GM19455 (cell line): ENCODE results near the gene EIF5A2.
"Not testable (repeated sequence)": the region's sequence is repeated elsewhere in the genome, so short reads cannot be mapped to it uniquely, and the experiment has no call there.

ENCODE experiments used
- ATAC-seq: cut with Tn5 transposase; IDR thresholded peaks from one replicate; pipeline ENCODE4 v1.9.1; 2021; ENCODE audit not compliant: unreplicated experiment

Gene EIF5A2

DNA sequence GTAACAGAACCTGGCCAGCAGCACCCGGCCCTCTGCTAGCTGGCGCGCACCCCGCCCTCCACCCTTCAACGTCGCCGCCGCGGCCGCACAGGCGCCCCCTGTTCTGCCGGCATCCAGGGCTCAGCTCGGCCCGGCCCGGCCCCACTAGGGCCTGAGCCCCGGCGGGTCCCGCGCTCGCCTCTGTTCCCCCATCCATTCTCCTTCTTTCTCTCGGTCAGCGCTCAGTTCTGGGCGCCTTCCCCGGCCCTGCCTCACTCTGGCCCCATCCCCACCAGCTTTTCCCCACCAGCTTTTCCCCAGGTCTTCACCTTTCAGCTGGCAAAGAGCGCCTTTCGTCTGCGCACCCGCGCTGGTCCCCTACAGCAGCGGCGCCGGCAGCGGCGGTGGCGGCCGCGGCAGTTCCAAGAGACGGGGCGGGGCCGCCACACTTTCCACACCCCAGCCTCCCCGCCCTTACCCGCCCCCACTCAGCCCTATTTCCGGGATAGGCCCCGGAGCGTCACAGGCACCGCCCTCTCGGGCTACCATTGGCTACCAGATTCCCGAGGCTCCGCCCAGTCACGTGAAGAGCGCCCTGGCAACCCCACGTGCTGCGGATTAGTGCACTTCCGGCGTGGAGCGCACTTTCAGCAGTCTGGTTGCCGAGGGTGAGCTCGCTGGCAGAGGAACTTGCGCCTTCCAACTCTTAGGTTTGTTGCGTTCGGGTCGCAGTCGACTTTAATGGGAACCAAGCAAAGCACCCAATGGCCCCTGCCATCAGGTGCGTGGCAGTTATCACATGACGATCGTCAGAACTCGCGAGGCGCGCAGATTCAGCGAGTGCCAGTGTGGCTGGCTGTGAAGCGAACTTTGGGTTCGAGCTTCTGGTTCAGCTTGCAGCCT is at the start of gene EIF5A2:
Gene EIF5A2 (minus strand): TSS at position 403 of the 882 bp plus-strand sequence. CDS start 831 bp downstream, outside the sequence.
- ATAC-seq, result peak; percentile 94

DNA sequence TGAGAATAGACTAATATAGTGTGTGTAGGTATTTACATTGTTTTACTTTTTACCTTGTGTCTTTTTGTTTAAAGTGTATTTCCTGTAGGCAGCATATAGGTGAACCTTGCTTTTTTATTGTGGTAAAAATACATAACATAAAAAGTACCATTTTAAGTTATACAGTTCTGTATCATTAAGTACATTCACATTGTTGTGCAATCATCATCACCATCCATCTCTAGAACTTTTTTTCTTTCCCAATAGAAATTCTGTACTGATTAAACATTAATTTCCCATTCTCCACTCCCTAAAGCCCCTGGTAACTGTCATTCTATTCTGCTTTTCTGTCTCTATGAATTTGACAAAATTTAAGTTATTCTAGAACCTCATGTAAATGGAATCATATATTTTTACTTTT is 48.2 kb upstream of the EIF5A2 start:
- ATAC-seq, result no peak

DNA sequence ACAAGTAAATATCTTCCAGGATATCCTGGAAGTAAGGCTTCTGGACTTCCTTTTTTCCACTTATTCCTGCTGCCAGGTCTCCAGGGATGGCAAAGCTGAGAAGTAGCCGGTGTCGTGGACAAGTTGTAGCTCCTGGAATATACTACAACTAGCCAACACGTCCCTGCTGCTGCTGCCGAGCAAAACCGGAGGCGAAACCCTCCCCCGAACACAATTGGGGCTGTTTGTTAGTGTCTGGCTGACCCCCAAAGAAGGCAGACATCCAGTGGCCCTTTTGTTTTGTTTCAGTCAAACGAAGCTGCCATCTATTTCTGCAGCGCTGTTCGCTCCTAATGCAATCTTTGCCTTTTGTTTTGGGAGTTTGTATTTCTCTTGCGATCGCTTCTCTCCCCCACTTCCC is 45.3 kb upstream of the EIF5A2 start:
- no peak for ATAC-seq

DNA sequence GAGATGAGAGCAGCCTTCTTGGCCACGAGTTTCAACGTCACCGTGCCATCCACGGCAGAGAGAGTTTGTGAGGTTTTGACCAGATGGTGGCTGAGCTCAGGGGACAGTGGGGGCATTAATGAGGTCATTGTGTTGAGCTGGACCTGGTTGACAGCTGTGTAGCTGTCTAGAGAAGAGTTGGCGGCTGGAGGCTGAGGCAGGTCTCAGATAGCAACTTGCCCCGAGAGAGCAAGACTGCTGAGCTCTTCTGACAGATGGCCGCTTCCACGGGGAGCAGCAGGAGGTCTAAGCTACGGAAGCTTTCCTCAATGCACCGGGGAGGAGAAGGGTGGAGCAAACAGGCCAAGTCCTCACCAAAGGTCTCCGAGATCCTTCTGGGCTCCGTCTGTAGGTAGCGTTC is 44.8 kb upstream of the EIF5A2 start:
- no peak for ATAC-seq

DNA sequence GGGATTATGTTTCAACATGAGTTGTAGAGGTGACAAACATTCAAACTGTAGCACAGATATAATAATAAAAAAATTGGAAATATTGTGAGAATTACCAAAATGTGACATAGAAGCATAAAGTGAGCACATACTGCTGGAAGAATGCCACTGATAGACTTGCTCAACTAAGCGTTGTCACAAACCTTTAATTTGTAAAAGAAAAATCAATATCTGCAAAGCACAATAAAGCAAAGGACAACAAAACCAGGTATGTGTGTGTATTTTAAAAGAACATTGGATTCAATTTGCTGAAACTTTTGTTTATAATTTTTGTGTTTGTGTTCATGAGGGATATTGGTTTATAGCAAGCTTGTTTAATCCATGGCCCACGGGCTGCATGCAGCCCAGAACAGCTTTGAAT is 40.8 kb upstream of the EIF5A2 start:
- no peak for ATAC-seq

DNA sequence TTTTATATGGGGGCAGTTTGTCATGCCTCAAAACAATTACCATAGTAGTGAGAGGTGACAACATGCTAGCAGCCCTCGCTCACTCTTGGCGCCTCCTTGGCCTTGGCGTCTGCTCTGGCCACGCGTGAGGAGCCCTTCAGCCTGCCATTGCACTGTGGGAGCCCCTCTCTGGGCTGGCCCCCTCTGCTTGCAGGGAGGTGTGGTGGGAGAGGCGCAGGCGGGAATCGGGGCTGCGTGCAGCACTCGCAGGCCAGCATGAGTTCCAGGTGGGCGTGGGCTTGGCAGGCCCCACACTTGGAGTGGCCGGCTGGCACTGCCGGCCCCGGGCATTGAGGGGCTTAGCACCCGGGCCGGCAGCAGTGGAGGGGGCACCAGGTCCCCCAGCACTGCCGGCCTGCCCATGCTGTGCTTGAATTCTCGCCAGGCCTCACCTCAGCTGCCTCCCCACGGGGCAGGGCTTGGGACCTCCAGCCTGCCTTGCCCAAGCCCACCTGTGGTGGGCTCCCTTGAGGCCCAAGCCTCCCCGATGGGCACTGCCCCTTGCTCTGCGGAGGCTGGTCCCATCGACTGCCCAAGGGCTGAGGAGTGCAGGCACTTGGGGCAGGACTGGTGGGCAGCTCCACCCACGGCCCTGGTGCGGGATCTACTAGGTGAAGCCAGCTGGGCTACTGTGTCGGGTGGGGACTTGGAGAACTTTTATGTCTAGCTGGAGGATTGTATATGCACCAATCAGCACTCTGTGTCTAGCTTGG is 38.8 kb upstream of the EIF5A2 start:
- ATAC-seq, result no peak

DNA sequence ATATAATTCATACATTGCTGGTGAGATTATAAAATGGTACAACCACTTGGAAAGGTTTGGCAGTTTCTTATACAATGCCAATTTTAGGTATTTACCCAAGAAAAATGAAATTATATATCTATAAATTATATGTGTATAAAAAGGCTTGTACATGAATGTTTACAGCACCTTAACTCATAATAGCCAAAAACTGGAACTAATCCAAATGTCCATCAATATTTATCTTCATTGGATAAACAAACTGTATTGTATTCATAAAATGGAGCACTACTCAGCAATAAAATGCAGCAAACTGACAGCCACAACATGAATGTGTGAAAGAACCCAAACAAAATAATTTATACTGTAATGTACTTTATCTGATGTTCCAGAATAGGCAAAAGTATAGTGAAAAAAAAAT is 33.6 kb upstream of the EIF5A2 start:
- no peak for ATAC-seq

DNA sequence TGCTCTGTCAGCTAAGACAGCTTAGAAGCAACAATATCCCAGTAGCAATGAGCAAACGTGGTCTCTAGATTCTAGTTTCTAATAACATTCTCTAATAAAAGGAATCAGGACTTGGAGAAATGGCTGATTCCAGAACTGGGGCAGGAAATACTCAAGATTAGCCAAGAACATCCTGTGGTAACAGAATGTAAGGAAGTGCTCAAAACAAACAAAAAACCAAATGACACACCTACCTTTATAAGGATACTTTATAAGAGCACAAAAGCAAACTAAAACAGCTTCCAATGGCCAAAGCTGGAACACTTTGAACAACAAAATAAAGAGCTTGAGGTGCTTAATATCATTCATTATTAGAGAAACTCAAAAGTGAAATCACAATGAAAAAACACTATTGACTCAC is 33.1 kb upstream of the EIF5A2 start:
- no peak for ATAC-seq

DNA sequence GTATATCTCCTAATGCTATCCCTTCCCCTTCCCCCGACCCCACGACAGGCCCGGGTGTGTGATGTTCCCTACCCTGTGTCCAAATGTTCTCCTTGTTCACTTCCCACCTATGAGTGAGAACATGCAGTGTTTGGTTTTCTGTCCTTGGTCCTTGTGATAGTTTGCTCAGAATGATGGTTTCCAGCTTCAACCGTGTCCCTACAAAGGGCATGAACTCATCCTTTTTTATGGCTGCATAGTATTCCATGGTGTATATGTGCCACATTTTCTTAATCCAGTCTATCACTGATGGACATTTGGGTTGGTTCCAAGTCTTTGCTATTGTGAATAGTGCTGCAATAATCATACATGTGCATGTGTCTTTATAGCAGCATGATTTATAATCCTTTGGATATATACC is 24.6 kb upstream of the EIF5A2 start:
- ATAC-seq, result not testable (repeated sequence)

DNA sequence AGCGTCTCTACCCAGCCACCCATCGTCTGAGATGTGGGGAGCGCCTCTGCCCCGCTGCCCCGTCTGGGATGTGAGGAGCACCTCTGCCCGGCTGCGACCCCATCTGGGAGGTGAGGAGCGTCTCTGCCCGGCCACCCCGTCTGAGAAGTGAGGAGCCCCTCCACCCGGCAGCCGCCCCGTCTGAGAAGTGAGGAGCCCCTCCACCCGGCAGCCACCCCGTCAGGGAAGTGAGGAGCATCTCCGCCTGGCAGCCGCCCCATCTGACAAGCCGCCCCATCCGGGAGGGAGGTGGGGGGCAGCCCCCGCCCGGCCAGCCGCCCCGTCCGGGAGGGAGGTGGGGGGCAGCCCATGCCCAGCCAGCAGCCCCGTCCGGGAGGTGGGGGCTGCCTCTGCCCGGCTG is 15.1 kb upstream of the EIF5A2 start:
- not testable (repeated sequence) for ATAC-seq

DNA sequence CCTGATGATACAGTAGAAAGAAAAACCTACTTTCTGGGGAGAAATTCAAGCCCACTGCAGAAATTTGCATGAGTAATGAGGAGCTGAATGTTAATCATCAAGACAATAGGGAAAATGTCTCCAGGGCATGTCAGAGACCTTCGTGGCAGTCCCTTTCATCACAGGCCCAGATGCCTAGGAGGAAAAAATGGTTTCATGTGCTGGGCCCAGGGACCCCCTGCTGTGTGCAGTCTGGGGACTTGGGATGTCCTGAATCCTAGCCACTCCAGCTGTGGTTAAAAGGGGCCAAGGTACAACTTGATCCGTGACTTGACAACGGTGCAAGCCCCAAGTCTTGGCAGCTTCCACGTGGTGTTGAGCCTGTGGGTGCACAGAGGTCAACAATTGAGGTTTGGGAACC is 10.3 kb upstream of the EIF5A2 start:
- ATAC-seq, result no peak

DNA sequence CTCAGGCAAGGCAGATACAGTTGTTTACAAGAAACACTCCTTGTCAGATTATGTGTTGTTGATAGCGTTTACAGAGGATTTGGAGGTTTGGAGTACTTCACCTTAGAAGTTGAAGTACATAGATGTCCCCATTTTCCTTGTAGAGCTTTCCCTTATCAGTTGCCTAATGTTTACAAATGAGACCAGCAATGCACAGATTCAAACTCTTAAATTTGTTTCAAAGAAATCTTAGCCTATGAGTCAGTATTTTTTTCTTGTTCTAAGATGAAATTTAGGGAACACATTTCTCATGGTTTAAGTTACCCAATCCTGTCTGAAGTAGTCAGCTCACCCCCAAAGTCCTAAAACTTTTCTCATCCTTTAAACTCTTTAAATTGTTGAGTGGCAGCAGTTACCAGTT is 6.3 kb upstream of the EIF5A2 start:
- no peak for ATAC-seq

DNA sequence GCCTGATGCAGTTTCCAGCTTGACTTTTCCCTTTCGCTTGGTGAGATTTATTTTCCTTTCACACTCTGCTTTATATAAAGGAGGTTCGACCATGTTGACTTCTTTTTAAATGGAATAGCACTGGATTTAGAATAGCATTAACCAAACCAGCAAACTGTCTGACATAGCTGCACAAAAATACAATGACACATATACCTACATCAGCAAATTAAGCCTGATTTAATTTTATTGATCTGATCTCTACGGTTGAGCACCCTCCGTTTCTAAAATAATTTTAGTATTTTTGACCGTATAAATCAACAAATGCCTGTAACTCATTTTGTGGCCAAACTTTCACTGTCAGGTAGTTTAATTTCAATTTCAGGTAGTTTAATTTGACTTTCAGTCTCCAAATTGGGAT is 5.8 kb upstream of the EIF5A2 start:
- ATAC-seq, result no peak

DNA sequence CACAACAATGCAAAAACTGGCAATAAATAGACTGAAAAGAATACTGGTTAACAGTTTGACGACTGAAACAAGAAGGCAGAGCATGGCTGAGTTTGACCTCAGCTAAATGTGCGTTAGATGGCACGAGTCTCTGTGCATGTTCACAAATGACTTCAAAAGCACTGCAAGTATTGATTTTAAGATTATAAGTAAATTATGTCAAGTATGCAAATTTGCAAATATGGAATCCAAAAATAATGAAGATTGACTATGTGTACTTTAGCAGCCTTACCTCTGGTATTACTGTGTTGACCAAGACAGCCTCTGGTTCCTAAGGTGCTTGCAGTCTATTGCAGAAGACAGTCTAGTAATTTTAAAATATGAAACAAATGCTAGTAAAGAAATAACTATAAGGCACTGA is 2.6 kb upstream of the EIF5A2 start:
- no peak for ATAC-seq

DNA sequence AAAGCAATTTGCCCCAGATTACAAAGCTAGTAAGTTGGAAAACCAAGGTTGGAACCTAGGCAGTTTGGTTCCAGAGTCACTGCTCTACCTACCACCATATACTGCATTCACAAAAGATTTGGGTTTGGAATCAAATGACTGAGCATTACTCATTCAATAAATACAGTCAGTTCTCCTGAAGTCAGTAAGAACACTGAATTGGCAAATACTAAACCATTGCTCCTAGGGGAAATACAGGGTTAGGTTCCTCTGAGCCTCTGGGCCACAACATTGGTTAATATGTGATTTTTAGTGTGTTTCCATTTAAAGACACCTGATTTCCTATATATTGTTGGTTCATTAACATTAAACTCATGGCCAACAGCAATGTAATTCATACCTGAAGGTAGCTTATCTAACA is 2.1 kb upstream of the EIF5A2 start:
- no peak for ATAC-seq

DNA sequence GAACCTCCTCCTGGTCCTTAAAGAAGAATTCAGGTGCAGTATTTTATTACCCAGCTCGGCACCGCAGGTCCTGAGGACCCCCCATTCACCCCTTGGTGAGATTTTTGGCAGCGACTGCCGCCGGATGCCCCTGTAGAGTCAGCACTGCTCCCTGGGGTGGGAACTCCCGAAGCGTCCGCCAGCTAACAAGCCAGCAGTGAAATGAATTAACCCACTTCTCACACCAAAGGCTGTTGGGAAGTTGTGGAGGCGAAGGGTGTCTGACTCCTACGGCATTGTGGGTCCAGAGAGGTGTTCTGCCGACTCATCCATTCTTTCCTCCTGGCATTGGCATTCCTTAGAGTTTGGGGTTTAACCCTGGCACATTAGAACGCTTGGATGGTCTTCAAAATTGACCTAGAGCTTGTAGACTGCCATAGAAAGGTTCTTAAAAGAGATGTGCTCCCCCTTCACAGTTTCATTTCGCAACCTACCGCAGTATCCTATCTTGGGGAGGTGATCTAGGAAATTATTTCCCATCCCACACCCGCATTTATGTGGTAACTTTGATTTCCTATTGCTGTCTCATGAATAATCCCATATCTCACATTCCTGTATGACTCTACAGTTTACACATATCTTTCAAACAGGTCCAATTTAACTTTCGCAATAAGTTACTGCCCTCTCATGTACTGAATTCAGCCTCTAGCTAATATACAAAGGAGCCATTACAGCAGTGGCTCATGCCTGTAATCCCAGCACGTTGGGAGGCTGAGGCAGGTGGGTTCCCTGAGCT is 879 bp upstream of the EIF5A2 start:
- ATAC-seq, result no peak

DNA sequence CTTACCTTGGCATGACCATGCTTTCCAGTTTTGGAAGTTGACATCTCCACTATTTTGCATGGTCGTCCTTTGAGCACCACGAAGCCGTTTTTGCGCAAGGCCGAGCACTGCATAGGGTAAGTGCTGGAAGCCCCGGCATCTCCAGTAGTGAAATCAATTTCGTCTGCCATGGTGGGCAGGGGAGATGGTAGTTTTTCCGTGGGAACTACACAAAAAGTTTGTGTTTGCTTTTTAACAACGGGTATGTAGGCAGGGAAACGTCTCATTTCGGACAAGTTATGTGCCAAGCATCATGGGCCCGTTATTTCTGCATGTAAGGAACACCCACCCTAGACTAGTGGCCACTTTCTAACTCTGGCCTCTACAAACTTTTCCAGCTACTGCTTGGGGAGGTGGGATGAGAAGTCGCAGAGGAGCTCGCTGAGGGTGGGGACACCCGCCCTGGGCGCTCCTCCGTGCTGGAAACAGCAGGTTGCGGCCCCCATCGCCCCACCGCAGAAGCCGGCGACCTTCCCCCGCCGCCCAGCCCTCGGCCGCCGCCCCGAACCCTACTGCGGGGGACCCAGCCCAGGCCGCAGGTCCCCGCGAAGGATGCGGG is 701 bp downstream of the EIF5A2 start:
- ATAC-seq, result no peak

DNA sequence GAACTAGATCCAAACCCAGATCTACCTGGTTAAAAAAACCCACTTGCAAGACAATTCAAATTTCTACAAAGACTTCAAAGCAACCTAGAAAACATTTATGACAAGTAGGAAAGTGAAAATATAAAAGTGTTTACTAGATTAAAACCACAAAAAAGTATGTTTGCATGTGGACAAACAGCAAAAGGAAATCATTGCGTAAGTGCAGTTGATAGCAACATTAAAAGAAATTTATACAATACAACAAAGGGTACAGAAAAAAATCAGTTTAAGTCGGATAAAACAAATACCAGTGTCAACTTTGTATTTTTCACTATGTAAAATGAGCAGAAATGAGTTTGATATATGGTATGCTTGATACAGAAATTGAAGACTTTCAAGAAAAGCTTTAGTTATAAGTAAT is 2.6 kb downstream of the EIF5A2 start:
- no peak for ATAC-seq

DNA sequence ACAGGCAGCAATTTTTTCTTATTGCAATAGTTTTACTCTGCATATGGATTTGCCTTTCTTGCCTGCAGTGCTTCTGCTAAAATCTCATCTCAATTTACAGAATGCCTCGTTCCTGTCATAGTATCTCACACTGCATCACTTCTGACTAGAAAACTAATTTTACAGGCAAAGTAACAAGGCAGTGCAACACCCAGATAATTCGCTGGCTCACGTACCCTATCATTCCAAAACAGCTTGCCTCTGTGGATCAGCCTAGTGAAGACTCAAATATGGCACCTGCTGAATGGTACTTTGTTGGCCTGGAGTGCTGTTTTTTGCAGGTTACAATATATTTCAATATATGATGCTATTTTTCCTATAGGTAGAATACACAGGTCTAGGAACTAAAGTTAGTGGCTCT is 5.3 kb downstream of the EIF5A2 start:
- ATAC-seq, result no peak

DNA sequence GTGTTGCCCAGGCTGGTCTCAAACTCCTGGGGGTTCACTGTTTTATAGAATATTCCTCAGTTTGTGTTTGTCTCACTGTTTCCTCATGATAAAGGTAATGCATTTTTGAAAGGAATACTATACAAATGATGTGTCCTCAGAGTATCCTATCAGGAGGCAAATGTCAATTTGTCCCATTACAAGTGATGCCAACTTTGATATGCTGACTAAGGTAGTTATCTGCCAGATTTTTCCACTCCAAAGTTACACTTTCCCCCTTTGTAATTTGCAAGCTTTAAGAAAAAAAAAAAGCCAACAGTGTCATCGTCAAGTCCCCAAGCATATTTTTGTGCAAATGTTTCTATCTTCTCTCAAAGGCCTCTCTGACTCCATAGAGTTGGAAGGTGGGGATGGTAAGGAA is 9.0 kb downstream of the EIF5A2 start:
- ATAC-seq, result no peak

DNA sequence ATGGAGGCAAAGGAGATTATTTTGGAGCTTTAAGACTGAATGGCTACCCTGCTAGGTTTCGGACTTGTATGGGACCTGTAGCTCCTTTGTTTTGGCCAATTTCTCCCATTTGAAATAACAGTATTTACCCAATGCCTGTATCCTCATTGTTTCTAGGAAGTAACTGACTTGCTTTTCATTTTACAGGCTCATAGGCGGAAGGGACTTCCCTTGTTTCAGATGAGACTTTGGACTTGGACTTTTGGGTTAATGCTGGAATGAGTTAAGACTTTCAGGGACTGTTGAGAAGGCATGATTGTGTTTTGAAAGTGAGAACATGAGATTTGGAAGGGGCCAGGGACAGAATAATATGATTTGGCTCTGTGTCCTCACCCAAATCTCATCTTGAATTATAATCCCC is 10.5 kb downstream of the EIF5A2 start:
- ATAC-seq, result no peak
